HepG2 (cell line): ENCODE measurements around the gene CTNND1. TPM values are rescaled to one million over a fixed set of nuclear protein-coding genes. Genes with fewer than 3 reads are reported as not detected.

ENCODE experiments used
- CHD4 ChIP-seq: fragments of 200-600 bp; sonication (generic); IDR thresholded peaks from 2 replicates; pipeline ENCODE4 v1.7.0; 2017; ENCODE audit warnings: mild to moderate bottlenecking, low read length, borderline replicate concordance
- DZIP1 ChIP-seq: sonication (generic); formaldehyde crosslinking; IDR thresholded peaks from 2 replicates; pipeline ENCODE4 v1.5.0; 2020; ENCODE audit warnings: mild to moderate bottlenecking, missing genetic modification reagents
- ERF ChIP-seq: IDR thresholded peaks from 2 replicates; pipeline ENCODE4 v1.6.1; 2018; ENCODE audit warnings: missing biosample characterization, missing genetic modification reagents
- GLI4 ChIP-seq: sonication (generic); formaldehyde crosslinking; IDR thresholded peaks from 2 replicates; pipeline ENCODE4 v1.5.1; 2020; ENCODE audit warnings: missing genetic modification reagents, mild to moderate bottlenecking, moderate library complexity, borderline replicate concordance
- HOXD1 ChIP-seq: sonication (generic); formaldehyde crosslinking; IDR thresholded peaks from 2 replicates; pipeline ENCODE4 v1.5.0; 2020; ENCODE audit warnings: missing genetic modification reagents
- JUN ChIP-seq: sonication (generic); formaldehyde crosslinking; IDR thresholded peaks from 2 replicates; pipeline ENCODE4 v1.4.0; 2020; ENCODE audit warnings: mild to moderate bottlenecking, missing genetic modification reagents
- SIX1 ChIP-seq: sonication (generic); formaldehyde crosslinking; IDR thresholded peaks from 2 replicates; pipeline ENCODE4 v1.4.0; 2020; ENCODE audit warnings: missing genetic modification reagents, borderline replicate concordance
- SKI ChIP-seq: fragments of 450-650 bp; IDR thresholded peaks from one replicate; pipeline ENCODE4 v1.6.1; 2018; ENCODE audit warnings: mild to moderate bottlenecking; ENCODE audit not compliant: partially characterized antibody
- SP4 ChIP-seq: sonication (generic); formaldehyde crosslinking; IDR thresholded peaks from 2 replicates; pipeline ENCODE4 v1.8.1; 2023; ENCODE audit warnings: mild to moderate bottlenecking, missing genetic modification reagents
- TAF1 ChIP-seq: sonication (generic); formaldehyde crosslinking; IDR thresholded peaks from 2 replicates; pipeline ENCODE4 v1.4.0; 2020; ENCODE audit warnings: missing genetic modification reagents
- TMF1 ChIP-seq: sonication (generic); formaldehyde crosslinking; IDR thresholded peaks from 2 replicates; pipeline ENCODE4 v1.8.1; 2022; ENCODE audit warnings: low read depth, missing genetic modification reagents
- TOE1 ChIP-seq: sonication (generic); formaldehyde crosslinking; IDR thresholded peaks from 2 replicates; pipeline ENCODE4 v1.4.0; 2020; ENCODE audit warnings: mild to moderate bottlenecking, missing genetic modification reagents
- ZNF232 ChIP-seq: sonication (generic); formaldehyde crosslinking; IDR thresholded peaks from 2 replicates; pipeline ENCODE4 v1.4.0; 2020; ENCODE audit warnings: missing genetic modification reagents, borderline replicate concordance
- ZNF335 ChIP-seq: sonication (generic); formaldehyde crosslinking; IDR thresholded peaks from 2 replicates; pipeline ENCODE4 v1.4.0; 2020; ENCODE audit warnings: missing genetic modification reagents
- ZNF501 ChIP-seq: sonication (generic); formaldehyde crosslinking; IDR thresholded peaks from 2 replicates; pipeline ENCODE4 v1.5.1; 2020; ENCODE audit warnings: mild to moderate bottlenecking, moderate library complexity, missing genetic modification reagents
- ZNF564 ChIP-seq: sonication (generic); formaldehyde crosslinking; IDR thresholded peaks from 2 replicates; pipeline ENCODE4 v1.8.1; 2023; ENCODE audit warnings: mild to moderate bottlenecking, missing genetic modification reagents
- ZSCAN20 ChIP-seq: sonication (generic); formaldehyde crosslinking; IDR thresholded peaks from 2 replicates; pipeline ENCODE4 v1.4.0; 2020; ENCODE audit warnings: missing genetic modification reagents, mild to moderate bottlenecking, borderline replicate concordance
- polyA plus RNA-seq, 8 experiments: library from polyadenylated mRNA; depleted of rRNA in 3 of 8; stranded (reverse) in 7 of 8; unstranded in 1 of 8; fragments of >200 nt; fragmentation: Illumina TruSeq in 4 of 8; extraction: Trizol in 4 of 8; gene quantifications; 2 replicates each; pipeline versions ENCODE4 v1.2.1 to v1.2.3, GENCODE V29; 2011 to 2016; ENCODE audit warnings: low read depth in 4 of 8, missing spikeins in 1 of 8, mixed read lengths in 1 of 8; ENCODE audit not compliant: insufficient read depth in 1 of 8
- total RNA-seq, 5 experiments: library from RNA; depleted of rRNA; stranded (reverse); fragments of >200 nt; fragmentation: Illumina TruSeq; extraction: Trizol; gene quantifications; 2 replicates each; pipeline ENCODE4 v1.2.3, GENCODE V29; 2016; ENCODE audit warnings: low read depth in 1 of 5
- TF ChIP-seq, protein P1 (sequence below), 2 experiments: fragments of 450-650 bp in 1 of 2; sonication (generic) in 1 of 2; formaldehyde crosslinking in 1 of 2; IDR thresholded peaks; 2 replicates each; pipeline versions ENCODE4 v1.6.1 to v1.8.0; 2016 to 2022; ENCODE audit warnings: antibody characterized with exemption in 1 of 2, mild to moderate bottlenecking in 1 of 2, missing genetic modification reagents in 1 of 2

The CTNND1 gene
- total and polyA plus RNA-seq, 2 of the 13 experiments (the other 11 are each of a cell fraction or from before 2014, with no cell fraction given), result 117 to 128 TPM

GRCh38 chr11:57712256-57713150 lies 49.1 kb upstream of the CTNND1 start, which contains the start of gene TMX2 (continued):
- TF ChIP-seq, protein P1, sequence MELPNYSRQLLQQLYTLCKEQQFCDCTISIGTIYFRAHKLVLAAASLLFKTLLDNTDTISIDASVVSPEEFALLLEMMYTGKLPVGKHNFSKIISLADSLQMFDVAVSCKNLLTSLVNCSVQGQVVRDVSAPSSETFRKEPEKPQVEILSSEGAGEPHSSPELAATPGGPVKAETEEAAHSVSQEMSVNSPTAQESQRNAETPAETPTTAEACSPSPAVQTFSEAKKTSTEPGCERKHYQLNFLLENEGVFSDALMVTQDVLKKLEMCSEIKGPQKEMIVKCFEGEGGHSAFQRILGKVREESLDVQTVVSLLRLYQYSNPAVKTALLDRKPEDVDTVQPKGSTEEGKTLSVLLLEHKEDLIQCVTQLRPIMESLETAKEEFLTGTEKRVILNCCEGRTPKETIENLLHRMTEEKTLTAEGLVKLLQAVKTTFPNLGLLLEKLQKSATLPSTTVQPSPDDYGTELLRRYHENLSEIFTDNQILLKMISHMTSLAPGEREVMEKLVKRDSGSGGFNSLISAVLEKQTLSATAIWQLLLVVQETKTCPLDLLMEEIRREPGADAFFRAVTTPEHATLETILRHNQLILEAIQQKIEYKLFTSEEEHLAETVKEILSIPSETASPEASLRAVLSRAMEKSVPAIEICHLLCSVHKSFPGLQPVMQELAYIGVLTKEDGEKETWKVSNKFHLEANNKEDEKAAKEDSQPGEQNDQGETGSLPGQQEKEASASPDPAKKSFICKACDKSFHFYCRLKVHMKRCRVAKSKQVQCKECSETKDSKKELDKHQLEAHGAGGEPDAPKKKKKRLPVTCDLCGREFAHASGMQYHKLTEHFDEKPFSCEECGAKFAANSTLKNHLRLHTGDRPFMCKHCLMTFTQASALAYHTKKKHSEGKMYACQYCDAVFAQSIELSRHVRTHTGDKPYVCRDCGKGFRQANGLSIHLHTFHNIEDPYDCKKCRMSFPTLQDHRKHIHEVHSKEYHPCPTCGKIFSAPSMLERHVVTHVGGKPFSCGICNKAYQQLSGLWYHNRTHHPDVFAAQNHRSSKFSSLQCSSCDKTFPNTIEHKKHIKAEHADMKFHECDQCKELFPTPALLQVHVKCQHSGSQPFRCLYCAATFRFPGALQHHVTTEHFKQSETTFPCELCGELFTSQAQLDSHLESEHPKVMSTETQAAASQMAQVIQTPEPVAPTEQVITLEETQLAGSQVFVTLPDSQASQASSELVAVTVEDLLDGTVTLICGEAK (IDR thresholded peaks at IDR 0.05), result peak; percentile 85
- TF ChIP-seq, protein P1 (CRISPR knock-in tag; IDR thresholded peaks at IDR 0.05), result no peak
- peak; percentile 70; the same call in 1 of the 2 replicates for TF ChIP-seq TAF1 (CRISPR knock-in tag)
- no peak for TF ChIP-seq HOXD1 (CRISPR knock-in tag)
- TF ChIP-seq ZNF501 (CRISPR knock-in tag), result peak; percentile 27; the same call in 1 of the 2 replicates
- TF ChIP-seq SKI, result no peak
- TF ChIP-seq ZSCAN20 (CRISPR knock-in tag), result no peak
- TF ChIP-seq ZNF335 (CRISPR knock-in tag), result no peak
- TF ChIP-seq TOE1 (CRISPR knock-in tag), result no peak
- no peak for TF ChIP-seq TMF1
- TF ChIP-seq SIX1 (CRISPR knock-in tag), result no peak
- TF ChIP-seq JUN (CRISPR knock-in tag), result no peak
- TF ChIP-seq CHD4, result no peak
- TF ChIP-seq ZNF232 (CRISPR knock-in tag), result no peak
- TF ChIP-seq DZIP1 (CRISPR knock-in tag), result no peak
- no peak for TF ChIP-seq ERF (CRISPR knock-in tag)
- no peak for TF ChIP-seq GLI4 (CRISPR knock-in tag)
- TF ChIP-seq SP4 (CRISPR knock-in tag), result peak; percentile 55; the same call in 1 of the 2 replicates
- TF ChIP-seq ZNF564 (CRISPR knock-in tag), result no peak
